T-helper 1 cell (primary cell): ENCODE measurements around the gene TRIM66.

Experiments
- DNase-seq, 5 donors: peaks; one replicate each; pipeline ENCODE4 v3.0.0-alpha.2; 2012 to 2020

Gene TRIM66

GRCh38 chr11:8654503-8654902, 28.0 kb downstream of the TRIM66 start:
- peak in 1 of 5 donors; percentile 61 for DNase-seq

DNA sequence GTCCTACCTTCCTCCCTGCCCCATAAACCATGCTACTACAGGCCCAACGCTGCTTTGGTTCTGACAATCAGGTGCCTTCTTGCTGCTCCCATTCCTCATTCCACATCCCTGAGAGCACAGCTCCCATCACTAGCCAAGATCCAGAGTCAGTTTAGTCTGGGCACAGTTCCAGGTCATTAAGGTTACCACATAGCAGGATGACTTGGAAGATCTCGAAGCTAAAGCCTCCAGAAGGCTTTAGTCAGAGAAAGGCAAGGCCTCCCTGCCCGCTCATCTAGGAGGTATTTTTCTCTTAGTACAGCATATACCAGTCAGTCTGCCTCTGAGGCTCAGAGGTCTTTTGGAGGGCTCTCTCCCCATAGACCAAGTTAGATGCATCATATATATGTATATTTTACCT, 30.3 kb downstream of the TRIM66 start:
- DNase-seq: no peak

GRCh38 chr11:8650401-8650990, 32.0 kb downstream of the TRIM66 start:
- no peak for DNase-seq

DNA sequence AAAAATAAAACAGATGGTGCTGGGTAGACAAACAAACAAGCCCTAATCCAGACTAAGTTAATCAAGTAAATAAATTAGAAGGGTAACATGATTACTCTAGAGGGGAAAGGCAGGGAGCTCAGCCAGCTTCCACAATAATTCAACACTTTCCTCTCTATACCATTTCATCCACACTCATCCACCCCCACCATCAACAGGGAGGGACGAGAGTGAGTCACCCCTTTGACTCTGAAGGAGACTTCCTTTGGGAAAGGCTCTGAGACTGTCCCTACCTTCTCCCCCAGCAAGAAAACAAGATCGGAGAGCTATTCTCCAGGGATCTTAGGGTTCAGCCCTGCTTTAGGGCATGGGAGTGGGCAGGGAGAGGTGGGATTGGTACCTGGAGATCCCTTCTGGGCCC, 33.1 kb downstream of the TRIM66 start:
- DNase-seq: no peak

- no peak for DNase-seq
Measured at GRCh38 chr11:8646873-8647272, 35.6 kb downstream of the TRIM66 start.

- DNase-seq: no peak
Measured at GRCh38 chr11:8642196-8642841, 40.1 kb downstream of the TRIM66 start.

DNA sequence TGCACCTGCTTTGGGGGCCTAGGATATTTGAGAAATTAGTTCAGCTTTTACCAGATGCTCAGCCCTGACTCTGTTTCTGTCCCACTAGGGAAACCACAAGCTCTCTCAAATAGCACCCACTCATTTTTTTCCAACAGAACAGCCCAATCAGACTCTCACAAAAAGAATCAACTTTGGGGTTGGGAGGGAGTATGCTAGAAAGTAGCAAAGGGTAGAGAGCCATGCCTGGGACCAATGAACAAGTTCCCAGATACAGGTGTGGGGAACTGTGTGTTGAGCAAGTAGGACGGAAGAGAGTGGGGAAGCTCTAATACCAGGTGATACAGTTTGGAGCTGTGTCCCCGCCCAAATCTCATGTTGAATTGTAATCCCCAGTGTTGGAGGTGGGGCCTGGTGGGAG, 41.1 kb downstream of the TRIM66 start:
- no peak for DNase-seq

- no peak for DNase-seq
Measured at GRCh38 chr11:8640267-8640906, 42.1 kb downstream of the TRIM66 start.

DNA sequence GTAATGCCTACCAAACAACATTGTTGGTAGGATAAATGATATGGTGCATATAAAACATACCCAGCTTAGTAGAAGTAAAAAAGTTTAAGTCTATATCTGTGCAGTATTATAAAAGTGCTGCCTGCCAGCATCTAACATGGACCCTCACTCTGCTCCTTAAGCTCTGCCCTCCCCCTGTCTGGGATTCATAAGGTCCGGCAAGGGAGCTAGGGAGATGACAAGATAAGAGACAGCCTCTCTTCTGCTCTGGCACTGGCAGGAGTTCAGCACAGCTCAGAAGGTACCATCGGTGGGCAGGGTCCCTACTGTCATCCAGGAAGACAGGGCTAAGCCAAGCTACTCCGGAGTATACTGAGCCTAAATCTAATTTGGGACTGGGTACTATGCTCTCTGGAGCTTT, 42.8 kb downstream of the TRIM66 start:
- no peak for DNase-seq

DNA sequence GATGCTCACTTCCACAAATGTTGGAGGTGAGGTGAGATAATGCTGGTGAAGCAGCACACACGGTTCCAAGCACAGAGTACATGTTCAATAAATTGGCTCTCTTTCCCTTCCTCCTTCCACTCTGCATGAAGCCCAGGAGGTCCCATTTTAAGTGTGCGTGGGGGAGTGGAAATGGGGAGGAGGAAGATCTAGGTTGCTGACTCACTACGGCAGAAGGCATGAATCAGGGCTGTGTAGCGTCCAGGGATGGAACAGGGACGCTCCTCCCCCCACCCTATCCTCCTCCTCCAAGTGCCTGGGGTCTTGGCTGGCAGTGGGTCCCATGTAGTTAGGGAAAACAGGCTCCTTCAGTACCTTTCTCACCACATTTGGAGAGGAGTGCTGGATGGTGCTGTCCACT, 44.2 kb downstream of the TRIM66 start:
- no peak for DNase-seq

- no peak for DNase-seq
Measured at GRCh38 chr11:8636127-8636526, 46.3 kb downstream of the TRIM66 start.

GRCh38 chr11:8634498-8634897, 48.0 kb downstream of the TRIM66 start:
- no peak for DNase-seq

DNA sequence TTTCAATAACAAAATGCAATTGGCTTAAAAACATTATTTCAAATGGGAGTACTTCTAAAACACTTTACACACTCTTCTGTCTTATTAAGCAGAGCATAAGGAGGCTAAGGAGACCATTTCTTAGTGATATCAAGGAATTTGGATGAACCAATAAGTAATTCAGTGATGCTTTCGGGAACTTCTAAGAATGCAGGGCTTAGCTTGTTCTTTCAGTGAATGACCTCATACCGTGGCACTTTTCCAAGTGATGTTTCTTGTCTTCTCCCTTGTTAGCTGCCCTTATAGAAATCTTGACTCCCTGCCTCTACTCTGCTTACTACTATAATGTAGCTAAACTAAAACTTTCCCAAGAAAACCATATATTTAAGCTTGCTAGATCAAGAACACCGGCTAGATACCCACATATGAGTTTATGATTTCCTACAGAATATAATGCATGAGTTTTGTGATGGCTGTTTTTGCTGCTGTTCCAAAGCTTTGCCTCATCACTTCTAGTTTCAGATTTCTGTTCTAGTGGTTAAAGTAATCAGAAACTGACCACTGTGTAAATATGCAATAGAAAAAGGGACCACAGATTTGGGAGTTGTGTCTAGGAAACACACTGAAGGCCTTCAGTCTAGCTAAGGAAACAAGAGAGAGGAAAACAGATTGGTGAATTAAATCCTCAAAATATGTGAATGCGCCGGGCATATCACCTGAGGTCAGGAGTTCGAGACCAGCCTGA, 50.9 kb downstream of the TRIM66 start:
- no peak for DNase-seq

GRCh38 chr11:8624698-8625097, 57.8 kb downstream of the TRIM66 start:
- DNase-seq: no peak

- DNase-seq: no peak
Measured at GRCh38 chr11:8621147-8621546, 61.3 kb downstream of the TRIM66 start.

GRCh38 chr11:8617063-8617462, 65.4 kb downstream of the TRIM66 start:
- DNase-seq: no peak

- no peak for DNase-seq
Measured at GRCh38 chr11:8615291-8616032, 67.0 kb downstream of the TRIM66 start.

DNA sequence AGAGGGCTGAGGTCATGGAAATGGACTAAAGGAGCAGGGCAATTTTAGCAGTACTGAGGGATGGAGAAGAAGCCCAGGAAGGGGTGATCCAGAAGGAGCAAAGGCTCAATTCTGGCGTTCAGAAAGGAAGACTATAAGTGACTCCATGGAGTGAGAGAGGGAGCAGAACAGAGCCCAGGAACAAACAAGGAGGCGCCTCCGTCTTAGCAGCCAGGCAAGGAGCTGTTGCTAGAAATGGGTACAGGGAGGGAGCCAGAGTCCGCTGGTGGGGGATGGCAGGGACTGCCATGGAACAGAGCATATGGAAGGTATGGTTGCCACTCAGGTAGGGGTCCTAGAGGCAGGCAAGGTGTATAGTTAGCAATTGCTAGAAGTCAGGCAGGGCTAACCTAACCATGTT, 68.0 kb downstream of the TRIM66 start:
- DNase-seq: no peak

- no peak for DNase-seq
Measured at GRCh38 chr11:8613036-8613435, 69.4 kb downstream of the TRIM66 start.

GRCh38 chr11:8612522-8612921, 69.9 kb downstream of the TRIM66 start:
- DNase-seq: no peak

- peak in 2 of 5 donors; percentile 12 to 48 for DNase-seq
Measured at GRCh38 chr11:8610532-8611116, 71.8 kb downstream of the TRIM66 start.

DNA sequence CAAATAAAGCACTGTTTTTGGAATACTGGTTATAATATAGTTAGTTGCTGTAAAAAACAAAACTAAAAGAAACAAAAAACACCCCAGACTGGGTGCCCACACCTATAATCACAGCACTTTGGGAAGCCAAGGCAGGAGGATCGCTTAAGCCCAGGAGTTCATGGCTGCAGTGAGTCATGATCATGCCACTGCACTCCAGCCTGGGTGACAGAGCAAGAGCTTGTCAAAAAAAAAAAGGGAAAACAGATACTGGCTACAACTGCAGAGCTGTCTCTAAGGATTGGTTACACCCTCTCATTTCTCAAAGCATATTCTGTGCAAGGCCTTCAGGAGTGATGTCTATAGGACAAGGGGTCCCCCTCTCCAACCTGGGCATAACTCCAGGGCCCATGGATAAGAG, 73.8 kb downstream of the TRIM66 start:
- no peak for DNase-seq
